Measurements from ENCODE around the gene LIPC. TPM values are rescaled to one million over a fixed set of nuclear protein-coding genes. Genes with fewer than 3 reads are reported as not detected.

LIPC gene
- total and polyA plus RNA-seq, 9 of the 15 experiments (the other 6 are each of a cell fraction or from before 2014, with no cell fraction given): 0.07 to 0.41 (median 0.11) TPM; not detected in 2

- TF ChIP-seq KLF13 (tag; IDR thresholded peaks at IDR 0.05; ENCODE audit: borderline replicate concordance, low read depth): no peak
- TF ChIP-seq, protein P1, sequence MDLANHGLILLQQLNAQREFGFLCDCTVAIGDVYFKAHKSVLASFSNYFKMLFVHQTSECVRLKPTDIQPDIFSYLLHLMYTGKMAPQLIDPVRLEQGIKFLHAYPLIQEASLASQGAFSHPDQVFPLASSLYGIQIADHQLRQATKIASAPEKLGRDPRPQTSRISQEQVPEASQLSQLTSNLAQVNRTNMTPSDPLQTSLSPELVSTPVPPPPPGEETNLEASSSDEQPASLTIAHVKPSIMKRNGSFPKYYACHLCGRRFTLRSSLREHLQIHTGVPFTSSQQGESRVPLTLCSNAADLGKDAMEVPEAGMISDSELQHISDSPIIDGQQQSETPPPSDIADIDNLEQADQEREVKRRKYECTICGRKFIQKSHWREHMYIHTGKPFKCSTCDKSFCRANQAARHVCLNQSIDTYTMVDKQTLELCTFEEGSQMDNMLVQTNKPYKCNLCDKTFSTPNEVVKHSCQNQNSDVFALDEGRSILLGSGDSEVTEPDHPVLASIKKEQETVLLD (IDR thresholded peaks at IDR 0.05): no peak
- TF ChIP-seq NEUROD1 (IDR thresholded peaks at IDR 0.05; ENCODE audit: borderline replicate concordance, low read depth, low read length, partially characterized antibody): no peak
- TF ChIP-seq ZNF239 (CRISPR knock-in tag; IDR thresholded peaks at IDR 0.05): no peak
- TF ChIP-seq ZNF561 (CRISPR knock-in tag; conservative IDR thresholded peaks at IDR 0.05): no peak
- TF ChIP-seq, protein P2, sequence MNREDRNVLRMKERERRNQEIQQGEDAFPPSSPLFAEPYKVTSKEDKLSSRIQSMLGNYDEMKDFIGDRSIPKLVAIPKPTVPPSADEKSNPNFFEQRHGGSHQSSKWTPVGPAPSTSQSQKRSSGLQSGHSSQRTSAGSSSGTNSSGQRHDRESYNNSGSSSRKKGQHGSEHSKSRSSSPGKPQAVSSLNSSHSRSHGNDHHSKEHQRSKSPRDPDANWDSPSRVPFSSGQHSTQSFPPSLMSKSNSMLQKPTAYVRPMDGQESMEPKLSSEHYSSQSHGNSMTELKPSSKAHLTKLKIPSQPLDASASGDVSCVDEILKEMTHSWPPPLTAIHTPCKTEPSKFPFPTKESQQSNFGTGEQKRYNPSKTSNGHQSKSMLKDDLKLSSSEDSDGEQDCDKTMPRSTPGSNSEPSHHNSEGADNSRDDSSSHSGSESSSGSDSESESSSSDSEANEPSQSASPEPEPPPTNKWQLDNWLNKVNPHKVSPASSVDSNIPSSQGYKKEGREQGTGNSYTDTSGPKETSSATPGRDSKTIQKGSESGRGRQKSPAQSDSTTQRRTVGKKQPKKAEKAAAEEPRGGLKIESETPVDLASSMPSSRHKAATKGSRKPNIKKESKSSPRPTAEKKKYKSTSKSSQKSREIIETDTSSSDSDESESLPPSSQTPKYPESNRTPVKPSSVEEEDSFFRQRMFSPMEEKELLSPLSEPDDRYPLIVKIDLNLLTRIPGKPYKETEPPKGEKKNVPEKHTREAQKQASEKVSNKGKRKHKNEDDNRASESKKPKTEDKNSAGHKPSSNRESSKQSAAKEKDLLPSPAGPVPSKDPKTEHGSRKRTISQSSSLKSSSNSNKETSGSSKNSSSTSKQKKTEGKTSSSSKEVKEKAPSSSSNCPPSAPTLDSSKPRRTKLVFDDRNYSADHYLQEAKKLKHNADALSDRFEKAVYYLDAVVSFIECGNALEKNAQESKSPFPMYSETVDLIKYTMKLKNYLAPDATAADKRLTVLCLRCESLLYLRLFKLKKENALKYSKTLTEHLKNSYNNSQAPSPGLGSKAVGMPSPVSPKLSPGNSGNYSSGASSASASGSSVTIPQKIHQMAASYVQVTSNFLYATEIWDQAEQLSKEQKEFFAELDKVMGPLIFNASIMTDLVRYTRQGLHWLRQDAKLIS (CRISPR knock-in tag; IDR thresholded peaks at IDR 0.05): 0 out of 2 replicates have a peak, but pooled peaks have one; percentile 60
- TF ChIP-seq FOXK2 (conservative IDR thresholded peaks at IDR 0.05 in 1 of 2, IDR thresholded peaks at IDR 0.05 in 1 of 2; ENCODE audit: low read depth in 2 of 2): no peak
- TF ChIP-seq PRMT5 (CRISPR knock-in tag; IDR thresholded peaks at IDR 0.05): no peak
- no peak for TF ChIP-seq ID3 (CRISPR knock-in tag; IDR thresholded peaks at IDR 0.05)
- peak; percentile 55; the same call in 1 of the 2 replicates for TF ChIP-seq ID3 (tag; IDR thresholded peaks at IDR 0.05)
- TF ChIP-seq PYGO2 (tag; IDR thresholded peaks at IDR 0.05): no peak
- TF ChIP-seq PURB (CRISPR knock-in tag; IDR thresholded peaks at IDR 0.05; ENCODE audit: low read depth): no peak
- TF ChIP-seq TARDBP (IDR thresholded peaks at IDR 0.05): 0 out of 2 replicates have a peak, but pooled peaks have one; percentile 1
- TF ChIP-seq ZNF695 (CRISPR knock-in tag; IDR thresholded peaks at IDR 0.05): no peak
- peak; percentile 54; the same call in 1 of the 2 replicates for TF ChIP-seq C11orf30 (IDR thresholded peaks at IDR 0.05; ENCODE audit: low read depth)
- TF ChIP-seq, protein P3, sequence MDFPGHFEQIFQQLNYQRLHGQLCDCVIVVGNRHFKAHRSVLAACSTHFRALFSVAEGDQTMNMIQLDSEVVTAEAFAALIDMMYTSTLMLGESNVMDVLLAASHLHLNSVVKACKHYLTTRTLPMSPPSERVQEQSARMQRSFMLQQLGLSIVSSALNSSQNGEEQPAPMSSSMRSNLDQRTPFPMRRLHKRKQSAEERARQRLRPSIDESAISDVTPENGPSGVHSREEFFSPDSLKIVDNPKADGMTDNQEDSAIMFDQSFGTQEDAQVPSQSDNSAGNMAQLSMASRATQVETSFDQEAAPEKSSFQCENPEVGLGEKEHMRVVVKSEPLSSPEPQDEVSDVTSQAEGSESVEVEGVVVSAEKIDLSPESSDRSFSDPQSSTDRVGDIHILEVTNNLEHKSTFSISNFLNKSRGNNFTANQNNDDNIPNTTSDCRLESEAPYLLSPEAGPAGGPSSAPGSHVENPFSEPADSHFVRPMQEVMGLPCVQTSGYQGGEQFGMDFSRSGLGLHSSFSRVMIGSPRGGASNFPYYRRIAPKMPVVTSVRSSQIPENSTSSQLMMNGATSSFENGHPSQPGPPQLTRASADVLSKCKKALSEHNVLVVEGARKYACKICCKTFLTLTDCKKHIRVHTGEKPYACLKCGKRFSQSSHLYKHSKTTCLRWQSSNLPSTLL (IDR thresholded peaks at IDR 0.05): no peak
- peak in 1 of 2 experiments; percentile 48; a peak in 1 of 4 replicates for TF ChIP-seq HDAC1 (IDR thresholded peaks at IDR 0.05)
- TF ChIP-seq HCFC1 (IDR thresholded peaks at IDR 0.05; ENCODE audit: low read depth, low read length): no peak
- TF ChIP-seq ATF6 (CRISPR knock-in tag; IDR thresholded peaks at IDR 0.05): no peak
Observed at GRCh38 chr15:58430224-58430787, 1.5 kb upstream of the LIPC start (continued).
